ENCODE data around the gene WEE1. TPM values are rescaled to one million over a fixed set of nuclear protein-coding genes. Genes with fewer than 3 reads are reported as not detected.

WEE1 gene
- polyA plus RNA-seq, 1 donor from 2014 or later: 16.0 TPM

- H3K79me2 ChIP-seq (replicated peaks; ENCODE audit: insufficient read depth, low read length): no peaks in the 10 kb centered on the region
- H2AFZ ChIP-seq (ENCODE audit: low read depth, low read length): no peak overlapping the region
These were observed 44.2 kb upstream of the WEE1 start for GRCh38 chr11:9529334-9529650.

GRCh38 chr11:9530020-9530621 lies 43.3 kb upstream of the WEE1 start:
- Histone ChIP-seq H3K9me3 (ENCODE audit: low read length) (no peaks in the 10 kb centered on the region), H3F3A (ENCODE audit: insufficient read depth, low read length, poor library complexity, severe bottlenecking) (no peaks in the 10 kb centered on the region), H3K27me3 (ENCODE audit: insufficient read depth, low read depth, low read length) (no peaks in the 10 kb centered on the region), H4K20me1 (ENCODE audit: insufficient read depth) (no peaks in the 10 kb centered on the region), H3K9me2 (ENCODE audit: insufficient read depth, low read length) (no peaks in the 10 kb centered on the region), H3K4me2 (ENCODE audit: low read length) (no peak overlapping the region), H3K36me3 (ENCODE audit: insufficient read depth, low read length) (no peaks in the 10 kb centered on the region), H3K9ac (ENCODE audit: low read length) (no peak overlapping the region), H3K27ac (ENCODE audit: low read length) (no peak overlapping the region), H3K4me3 (ENCODE audit: low read length) (no peak overlapping the region), H3K79me2 (replicated peaks; ENCODE audit: insufficient read depth, low read length) (no peaks in the 10 kb centered on the region), H2AFZ (ENCODE audit: low read depth, low read length) (no peak overlapping the region)
- TF ChIP-seq MXI1 (conservative IDR thresholded peaks at IDR 0.05; ENCODE audit: poor library complexity, severe bottlenecking) (no peak), TAF1 (IDR thresholded peaks at IDR 0.05; ENCODE audit: low read depth) (no peak), REST (IDR thresholded peaks at IDR 0.05; ENCODE audit: borderline replicate concordance) (no peak)

More at GRCh38 chr11:9529334-9529650, 44.2 kb upstream of the WEE1 start:
- Histone ChIP-seq H3K27ac (ENCODE audit: low read length) (no peak overlapping the region), H3K9me3 (ENCODE audit: low read length) (no peaks in the 10 kb centered on the region), H3F3A (ENCODE audit: insufficient read depth, low read length, poor library complexity, severe bottlenecking) (no peaks in the 10 kb centered on the region), H3K27me3 (ENCODE audit: insufficient read depth, low read depth, low read length) (no peaks in the 10 kb centered on the region), H3K9ac (ENCODE audit: low read length) (no peak overlapping the region), H3K9me2 (ENCODE audit: insufficient read depth, low read length) (no peaks in the 10 kb centered on the region), H4K20me1 (ENCODE audit: insufficient read depth) (no peaks in the 10 kb centered on the region), H3K4me2 (ENCODE audit: low read length) (no peak overlapping the region), H3K4me3 (ENCODE audit: low read length) (no peak overlapping the region), H3K36me3 (ENCODE audit: insufficient read depth, low read length) (no peaks in the 10 kb centered on the region)
- TF ChIP-seq MXI1 (conservative IDR thresholded peaks at IDR 0.05; ENCODE audit: poor library complexity, severe bottlenecking): no peak
- no peak for TF ChIP-seq POLR2AphosphoS5 (IDR thresholded peaks at IDR 0.05)
- no peak for TF ChIP-seq TAF1 (IDR thresholded peaks at IDR 0.05; ENCODE audit: low read depth)
- TF ChIP-seq SMC3 (conservative IDR thresholded peaks at IDR 0.05; ENCODE audit: poor library complexity): no peak
- no peak for TF ChIP-seq EP300 (conservative IDR thresholded peaks at IDR 0.05; ENCODE audit: poor library complexity, severe bottlenecking)
- TF ChIP-seq CTCF (IDR thresholded peaks at IDR 0.05; ENCODE audit: poor library complexity, severe bottlenecking): no peak

GRCh38 chr11:9530901-9531625 lies 42.4 kb upstream of the WEE1 start:
- Histone ChIP-seq H3K79me2 (replicated peaks; ENCODE audit: insufficient read depth, low read length) (no peaks in the 10 kb centered on the region), H3K27ac (ENCODE audit: low read length) (no peak overlapping the region), H3K9me3 (ENCODE audit: low read length) (no peaks in the 10 kb centered on the region), H3K36me3 (ENCODE audit: insufficient read depth, low read length) (no peaks in the 10 kb centered on the region), H3F3A (ENCODE audit: insufficient read depth, low read length, poor library complexity, severe bottlenecking) (no peaks in the 10 kb centered on the region), H3K4me2 (ENCODE audit: low read length) (no peak overlapping the region), H3K27me3 (ENCODE audit: insufficient read depth, low read depth, low read length) (no peaks in the 10 kb centered on the region), H3K9me2 (ENCODE audit: insufficient read depth, low read length) (no peaks in the 10 kb centered on the region), H4K20me1 (ENCODE audit: insufficient read depth) (no peaks in the 10 kb centered on the region), H2AFZ (ENCODE audit: low read depth, low read length) (no peak overlapping the region), H3K9ac (ENCODE audit: low read length) (no peak overlapping the region), H3K4me3 (ENCODE audit: low read length) (no peak overlapping the region)
- TF ChIP-seq CTCF (IDR thresholded peaks at IDR 0.05; ENCODE audit: poor library complexity, severe bottlenecking): no peak
- TF ChIP-seq TAF1 (IDR thresholded peaks at IDR 0.05; ENCODE audit: low read depth): no peak
- TF ChIP-seq POLR2AphosphoS5 (IDR thresholded peaks at IDR 0.05): no peak
- no peak for TF ChIP-seq REST (IDR thresholded peaks at IDR 0.05; ENCODE audit: borderline replicate concordance)
- TF ChIP-seq MXI1 (conservative IDR thresholded peaks at IDR 0.05; ENCODE audit: poor library complexity, severe bottlenecking): no peak
- no peak for TF ChIP-seq EZH2 (IDR thresholded peaks at IDR 0.05; ENCODE audit: borderline replicate concordance, insufficient read depth, low read length, poor library complexity, severe bottlenecking)
- no peak for TF ChIP-seq EP300 (conservative IDR thresholded peaks at IDR 0.05; ENCODE audit: poor library complexity, severe bottlenecking)
- TF ChIP-seq RAD21 (conservative IDR thresholded peaks at IDR 0.05): no peak
